ENCODE results near the gene NKD1.
"Not testable (repeated sequence)": the region's sequence is repeated elsewhere in the genome, so short reads cannot be mapped to it uniquely, and the experiment has no call there.

NKD1 gene

DNA sequence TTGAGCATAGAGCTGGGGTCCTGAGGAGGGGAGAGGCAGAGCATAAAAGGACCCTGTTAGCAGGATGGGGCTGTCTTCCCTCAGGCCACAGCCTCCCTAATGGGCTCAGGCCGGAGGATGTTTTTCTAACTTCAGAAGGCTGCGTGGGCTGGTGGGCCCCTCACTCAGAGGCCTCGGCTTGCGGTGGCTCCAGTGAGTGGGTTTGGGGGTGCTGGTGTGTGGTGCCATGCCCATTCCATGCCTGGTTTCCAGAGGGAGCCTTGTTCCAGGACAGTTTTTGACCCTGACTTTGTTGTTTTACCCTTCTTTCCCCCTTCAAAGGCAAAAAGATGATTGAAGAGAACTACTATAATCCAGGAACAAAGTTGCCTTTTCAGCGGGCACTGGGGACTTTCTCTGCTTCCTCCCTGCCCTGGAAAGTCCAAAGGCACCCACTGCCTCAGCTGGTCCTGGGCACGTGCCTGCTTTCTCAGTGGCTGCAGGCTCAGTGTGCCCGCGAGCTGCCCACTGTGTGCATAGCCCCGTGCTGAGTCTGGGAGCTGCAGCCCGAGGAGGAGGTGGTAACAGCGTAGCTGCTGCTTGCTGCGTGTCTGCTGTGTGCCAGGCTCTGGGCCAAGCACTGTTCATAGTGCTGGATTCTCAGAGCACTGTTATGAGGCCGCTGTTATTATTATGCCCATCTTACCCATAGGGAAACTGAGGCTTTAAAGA, 11.8 kb downstream of the NKD1 start:
- DNase-seq (ENCODE audit: low read depth in 3 of 3): no peak

DNA sequence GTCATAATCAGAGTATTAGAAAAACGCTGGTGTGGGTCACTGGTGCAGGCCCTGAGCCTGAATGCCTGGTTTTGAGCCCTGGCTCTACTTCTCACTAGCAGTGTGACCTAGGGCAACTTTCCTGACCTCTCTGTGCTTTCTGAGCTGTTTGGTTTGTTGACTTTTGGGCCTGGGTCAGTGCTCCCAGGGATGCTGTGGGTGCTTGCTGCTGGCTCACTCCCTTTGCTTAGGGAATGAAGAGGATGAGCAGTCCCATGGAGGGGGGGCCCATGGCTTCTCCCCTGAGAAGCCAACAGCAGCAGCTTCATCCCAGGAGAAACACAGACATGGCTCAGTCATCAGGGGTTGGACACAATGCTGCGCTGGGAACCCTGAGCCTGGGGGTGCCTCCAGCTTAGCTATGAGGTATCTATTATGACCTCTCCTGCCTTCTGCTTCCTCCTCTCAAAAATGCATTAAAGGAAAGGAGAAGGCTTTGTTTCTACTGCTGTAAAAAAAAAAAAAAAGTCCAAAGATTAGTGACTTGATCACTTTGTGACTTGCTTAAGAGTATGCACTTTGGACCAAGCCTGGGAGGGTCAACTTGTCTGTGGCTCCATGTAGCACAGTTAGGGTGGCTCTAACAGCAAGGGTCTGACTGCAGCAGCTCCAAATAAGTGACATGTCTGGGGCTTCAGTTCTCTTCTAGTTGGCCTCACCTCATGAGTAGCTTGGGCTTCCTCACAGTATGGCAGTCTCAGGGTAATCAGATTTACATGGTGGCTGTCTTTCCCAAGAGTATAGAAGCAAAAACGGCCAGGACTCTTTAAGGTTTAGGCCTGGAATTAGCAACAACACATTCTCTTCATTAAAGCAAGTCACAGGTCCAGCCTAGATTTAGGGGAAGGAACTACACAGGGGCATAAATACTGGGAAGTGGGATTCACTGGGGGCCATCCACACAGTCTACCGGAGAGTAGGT, 13.0 kb downstream of the NKD1 start:
- no peak for DNase-seq (ENCODE audit: low read depth in 3 of 3)

DNA sequence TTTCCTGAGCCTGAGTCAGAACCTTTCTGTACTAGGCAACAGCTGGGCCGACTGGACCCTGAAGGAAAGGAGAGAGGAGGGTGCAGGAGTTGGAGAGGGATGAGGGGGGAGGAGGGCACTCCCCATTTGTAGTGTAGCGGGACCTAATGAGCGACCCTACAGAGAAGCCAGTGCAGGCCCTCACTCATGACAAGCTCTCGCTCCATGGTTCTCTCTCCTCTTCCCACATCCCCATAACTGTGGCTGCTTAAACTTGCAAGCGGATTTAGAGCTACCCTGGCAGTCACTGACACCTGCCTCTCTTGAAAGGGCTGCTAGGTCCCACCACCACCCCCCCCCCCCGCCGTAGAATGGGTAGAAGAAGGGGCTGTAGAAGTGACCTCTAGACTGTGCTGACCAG, 14.5 kb downstream of the NKD1 start:
- DNase-seq (ENCODE audit: low read depth in 3 of 3): no peak

DNA sequence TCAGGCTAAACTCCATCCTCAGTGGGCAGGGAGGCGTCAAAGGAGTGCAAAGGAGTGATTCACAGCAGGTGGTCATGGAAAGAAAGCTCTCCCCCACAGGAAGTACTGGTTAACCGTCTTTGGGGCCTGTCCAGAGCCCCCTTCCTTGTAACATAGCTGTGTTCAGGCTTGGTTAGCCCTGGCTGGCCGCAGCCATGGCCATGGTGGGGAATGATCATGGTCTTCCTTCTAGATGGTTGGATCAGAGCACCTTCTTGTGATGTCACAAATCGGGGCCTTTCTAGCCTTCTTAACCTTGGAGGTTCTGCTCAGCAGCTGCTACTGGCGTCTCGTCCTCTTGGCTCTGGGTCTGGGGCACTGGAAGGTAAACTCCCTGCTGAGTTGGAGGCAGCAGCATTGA, 15.8 kb downstream of the NKD1 start:
- no peak for DNase-seq (ENCODE audit: low read depth in 3 of 3)

DNA sequence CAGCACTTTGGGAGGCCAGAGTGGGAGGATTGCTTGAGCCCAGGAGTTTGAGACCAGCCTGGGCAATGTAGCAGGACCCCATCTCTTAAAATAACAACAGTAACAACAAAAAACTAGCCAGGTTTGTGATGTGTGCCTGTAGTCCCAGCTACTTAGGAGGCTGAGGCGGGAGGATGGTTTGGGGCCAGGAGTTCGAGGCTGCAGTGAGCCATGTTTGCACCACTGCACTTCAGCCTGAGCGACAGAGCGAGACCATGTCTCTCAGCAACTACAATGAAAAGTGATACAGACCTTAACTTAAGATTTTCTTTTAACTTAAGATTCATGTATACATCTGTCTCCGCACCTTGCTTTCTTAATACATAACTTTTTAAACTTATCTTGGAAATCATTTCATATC, 17.2 kb downstream of the NKD1 start:
- DNase-seq (ENCODE audit: low read depth in 3 of 3): no peak

DNA sequence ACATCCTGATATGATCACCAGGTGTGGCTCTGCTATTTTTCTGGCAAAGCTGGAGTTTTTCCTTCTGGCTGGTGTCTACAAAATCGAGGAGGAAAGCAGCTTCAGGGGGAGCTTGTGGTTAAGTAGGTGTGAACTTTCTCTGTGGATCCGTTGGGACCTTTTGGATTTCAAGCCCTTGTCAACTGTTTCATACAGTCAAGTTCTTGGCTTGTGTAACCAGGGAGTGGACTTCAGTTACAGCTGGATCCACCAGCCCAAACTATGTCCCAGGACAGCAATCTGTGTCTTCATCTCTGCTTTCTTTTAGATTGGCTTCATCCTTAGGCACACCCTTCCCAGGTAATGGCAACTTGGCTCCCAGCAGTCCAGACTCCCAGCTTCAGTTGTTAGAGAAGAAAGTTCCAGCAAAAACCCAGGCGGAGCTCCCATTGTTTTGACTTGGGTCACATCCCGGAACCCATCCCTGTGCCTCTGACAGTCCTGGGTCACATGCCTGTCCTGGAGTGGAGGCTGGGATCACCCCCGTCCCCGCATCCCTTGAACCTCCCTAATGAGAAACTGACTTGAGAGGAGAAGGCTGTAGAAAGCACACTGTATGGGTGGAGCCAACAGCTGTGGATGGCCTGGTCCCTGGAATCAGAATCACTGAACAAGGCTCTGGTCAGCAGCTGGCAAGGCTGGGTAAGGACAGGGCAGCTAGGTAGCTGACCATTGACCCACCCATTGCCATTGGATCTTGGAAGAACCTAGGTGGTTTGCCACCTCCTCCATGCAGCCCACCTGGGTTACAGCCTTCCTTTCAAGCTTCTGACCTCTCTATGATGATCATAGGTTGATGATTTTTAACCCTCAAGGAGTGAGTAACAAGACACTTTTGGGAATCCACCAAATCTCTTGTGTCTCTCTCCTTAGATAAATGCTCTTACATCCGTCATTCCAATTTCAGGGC, 18.1 kb downstream of the NKD1 start:
- no peak for DNase-seq (ENCODE audit: low read depth in 3 of 3)

DNA sequence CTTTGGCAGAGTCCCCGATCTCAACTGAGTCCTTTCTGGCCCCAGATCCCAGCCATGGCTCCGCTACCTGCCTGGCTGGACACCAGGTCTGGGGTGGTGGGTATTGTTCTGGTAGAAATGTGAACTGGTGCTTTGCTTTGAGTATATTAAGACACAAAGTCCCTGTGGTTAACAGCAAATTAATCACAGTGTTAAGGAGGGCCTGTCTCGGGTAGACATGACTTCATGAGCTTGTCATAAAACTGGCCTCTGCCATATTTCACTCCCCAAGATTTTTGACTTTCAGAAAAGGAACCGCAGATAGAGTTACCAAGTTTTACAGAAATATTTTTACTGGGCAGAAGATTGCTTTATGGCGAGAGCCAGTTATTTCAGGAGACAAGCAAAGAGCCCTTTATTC, 19.5 kb downstream of the NKD1 start:
- DNase-seq (ENCODE audit: low read depth in 3 of 3): no peak

DNA sequence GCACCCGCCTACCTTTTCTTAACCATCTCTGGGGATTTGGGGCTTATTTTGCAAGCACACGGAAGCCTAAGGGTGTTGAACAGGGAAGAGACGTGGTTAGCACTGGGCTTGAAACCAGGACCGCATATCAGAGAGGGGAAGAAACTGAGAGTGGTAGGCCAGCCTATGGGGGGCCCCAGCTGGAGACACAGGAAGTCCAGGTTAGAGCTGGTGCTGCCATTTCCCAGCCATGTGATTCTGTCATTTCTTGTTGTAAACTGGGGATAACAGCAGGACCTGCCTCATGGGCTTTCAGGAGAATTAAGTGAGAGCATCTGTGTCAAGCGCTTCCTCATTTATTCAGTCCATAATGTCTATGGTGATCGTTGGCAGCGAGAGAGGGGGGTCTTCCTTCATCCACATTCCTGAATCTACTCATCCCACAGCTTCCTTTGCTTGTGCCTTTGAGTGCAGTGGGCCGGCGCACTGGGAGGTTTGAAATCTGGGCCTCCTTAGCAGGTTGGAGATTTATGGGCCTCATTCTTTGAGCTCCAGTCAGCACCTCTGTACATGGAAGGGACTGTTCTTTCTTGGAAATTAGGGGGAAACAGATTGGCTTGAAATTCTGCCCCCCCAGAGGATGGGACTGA, 20.1 kb downstream of the NKD1 start:
- no peak for DNase-seq (ENCODE audit: low read depth in 3 of 3)

DNA sequence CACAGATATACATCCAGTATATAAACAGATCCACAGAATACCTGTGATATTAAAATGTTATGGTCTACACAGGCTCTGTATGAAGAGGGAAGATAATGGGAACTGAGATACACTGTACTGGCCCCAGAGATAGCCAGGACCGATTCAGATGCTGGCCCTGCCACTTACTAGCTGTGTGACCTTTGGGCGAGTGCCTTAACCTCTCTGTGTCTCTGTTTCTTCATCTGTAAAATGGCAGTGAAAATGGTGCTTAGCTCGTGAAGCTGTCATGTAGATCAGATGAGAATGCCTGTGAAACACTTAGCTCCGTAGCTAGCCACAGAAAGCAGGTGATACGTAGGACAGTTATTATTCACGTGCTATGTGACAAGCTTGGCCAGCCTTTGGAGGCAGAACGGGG, 22.2 kb downstream of the NKD1 start:
- DNase-seq (ENCODE audit: low read depth in 3 of 3): no peak

DNA sequence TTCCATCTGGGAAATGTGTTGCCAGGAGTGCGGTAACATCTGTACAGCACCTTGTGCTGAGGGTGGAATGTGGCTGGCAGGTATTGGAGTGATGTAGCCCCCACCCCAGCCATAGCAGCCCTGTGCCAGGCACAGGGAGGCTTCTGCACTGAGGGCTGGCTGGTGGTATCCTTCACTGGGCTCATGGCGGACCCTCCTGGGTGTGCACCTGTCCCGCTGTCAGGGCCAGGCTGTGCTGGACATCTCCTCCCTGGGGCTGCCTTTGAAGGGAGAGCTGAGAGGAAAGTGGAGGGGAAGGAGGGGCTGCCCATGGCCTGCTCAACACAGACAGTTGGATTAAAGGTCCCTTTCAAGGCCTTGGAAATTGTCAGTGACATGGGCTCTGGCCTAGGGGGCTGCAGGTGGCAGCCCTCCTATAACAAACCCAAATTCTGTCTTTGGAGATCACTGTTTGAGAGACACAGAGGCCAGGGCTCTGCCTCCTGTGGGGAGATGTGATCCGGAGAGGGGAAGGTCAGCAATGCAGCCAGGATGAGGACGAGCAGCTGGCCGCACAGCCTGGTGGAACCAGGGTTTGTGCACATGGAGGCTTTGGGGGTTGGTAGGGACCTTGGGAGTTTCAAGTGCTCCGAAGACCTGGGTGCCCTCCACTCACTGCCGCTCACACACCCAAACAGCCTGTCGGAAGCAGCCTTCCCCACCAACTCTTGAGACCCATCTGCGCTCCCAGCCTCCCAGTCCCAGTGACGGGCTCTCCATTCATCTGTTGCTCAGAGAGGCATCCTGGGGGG, 22.8 kb downstream of the NKD1 start:
- no peak for DNase-seq (ENCODE audit: low read depth in 3 of 3)

DNA sequence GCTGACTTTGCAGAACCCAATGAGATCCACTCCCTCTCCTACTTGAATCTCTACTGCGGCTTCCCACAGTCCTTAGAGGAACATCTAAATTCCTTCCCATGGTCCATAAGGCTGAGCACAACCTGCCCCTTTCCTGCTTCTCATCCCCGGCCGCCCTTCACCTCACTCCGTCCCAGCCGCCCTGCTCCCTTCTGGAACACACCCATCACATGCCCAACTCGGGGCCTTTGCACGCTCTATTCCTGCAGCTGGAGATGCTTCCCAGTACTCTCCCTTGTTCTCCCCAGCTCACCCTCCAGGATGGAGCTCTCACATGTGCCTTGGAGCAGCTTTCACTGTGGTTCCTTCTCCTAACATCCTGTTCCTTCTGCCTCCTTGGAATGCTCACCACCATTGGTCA, 23.6 kb downstream of the NKD1 start:
- DNase-seq (ENCODE audit: low read depth in 3 of 3): no peak

DNA sequence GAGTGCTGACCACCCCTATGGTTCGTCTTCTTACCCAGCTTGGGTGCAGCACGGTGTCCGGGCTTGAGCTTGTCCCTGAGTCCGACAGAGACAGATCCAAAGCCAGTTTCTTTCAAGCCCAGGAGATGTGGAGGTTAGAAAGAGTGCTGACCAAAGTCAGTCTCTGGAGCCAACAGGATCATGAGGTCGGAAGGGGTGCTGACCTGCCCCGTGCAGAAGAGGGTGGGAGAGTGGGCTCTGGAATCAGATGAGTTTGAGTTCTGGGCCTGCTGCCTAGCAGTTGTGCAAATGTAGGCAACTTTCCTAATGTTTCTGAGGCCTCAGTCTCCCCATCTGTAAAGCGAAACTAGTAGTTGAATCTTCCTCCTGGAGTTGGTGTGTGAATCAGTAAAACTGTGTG, 24.5 kb downstream of the NKD1 start:
- DNase-seq (ENCODE audit: low read depth in 3 of 3): no peak

DNA sequence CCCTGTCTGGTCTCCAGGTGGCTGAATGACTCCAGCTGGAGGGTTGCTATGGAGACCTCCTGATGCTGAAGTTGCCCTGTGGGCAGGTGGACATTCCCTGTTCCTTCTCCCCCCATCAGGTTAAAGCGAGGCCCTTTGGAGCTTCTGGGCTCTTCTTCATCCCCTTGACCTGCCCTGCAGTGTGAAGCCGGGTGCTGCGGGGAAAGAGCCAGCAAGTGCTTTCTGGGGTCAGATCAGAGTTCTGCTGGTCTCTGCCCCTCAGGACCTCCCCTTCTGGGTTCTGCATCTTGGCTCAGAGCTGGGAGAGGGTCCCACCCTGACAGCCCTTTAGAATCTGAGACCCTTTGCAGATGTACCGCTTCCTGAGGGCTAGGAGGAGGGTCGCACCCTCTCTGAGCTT, 25.1 kb downstream of the NKD1 start:
- no peak for DNase-seq (ENCODE audit: low read depth in 3 of 3)

DNA sequence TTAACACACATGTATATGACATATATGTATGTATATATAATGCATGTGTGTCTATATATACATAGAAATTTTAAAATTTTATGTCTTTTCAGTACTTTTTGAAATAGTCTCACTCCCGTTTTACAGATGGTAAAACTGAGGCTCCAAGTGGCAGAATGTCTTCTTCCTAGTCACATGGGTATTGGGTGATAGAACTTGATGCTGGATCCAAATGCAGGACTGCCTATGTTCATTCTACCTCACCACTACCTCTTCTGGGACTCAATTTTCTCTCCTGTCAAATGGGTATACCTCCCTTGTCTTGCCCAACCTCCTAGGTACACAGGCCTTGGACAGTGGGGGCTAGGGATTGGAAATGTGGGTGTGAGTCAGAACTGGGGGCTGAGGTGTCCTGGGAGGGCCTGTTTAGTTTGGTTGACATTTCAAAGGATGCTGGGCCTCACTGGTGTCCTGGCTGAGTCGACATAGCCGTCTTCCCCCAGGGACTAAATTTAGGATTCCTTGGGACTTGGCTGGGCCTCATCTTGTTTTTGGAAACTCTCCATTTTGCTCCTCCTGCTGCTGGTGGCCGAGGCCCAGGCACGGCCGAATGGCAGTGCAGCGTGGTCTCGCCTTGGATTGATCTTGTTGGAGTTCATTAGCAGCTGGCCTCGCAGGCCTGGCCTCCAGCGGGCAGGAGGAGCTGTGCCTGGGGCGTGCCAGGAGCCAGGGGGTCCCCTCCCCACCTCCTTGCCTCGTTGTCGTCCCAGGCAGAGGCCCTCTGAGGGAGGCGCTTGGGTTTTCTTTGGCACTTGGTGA, 25.9 kb downstream of the NKD1 start:
- DNase-seq (ENCODE audit: low read depth in 3 of 3): no peak

DNA sequence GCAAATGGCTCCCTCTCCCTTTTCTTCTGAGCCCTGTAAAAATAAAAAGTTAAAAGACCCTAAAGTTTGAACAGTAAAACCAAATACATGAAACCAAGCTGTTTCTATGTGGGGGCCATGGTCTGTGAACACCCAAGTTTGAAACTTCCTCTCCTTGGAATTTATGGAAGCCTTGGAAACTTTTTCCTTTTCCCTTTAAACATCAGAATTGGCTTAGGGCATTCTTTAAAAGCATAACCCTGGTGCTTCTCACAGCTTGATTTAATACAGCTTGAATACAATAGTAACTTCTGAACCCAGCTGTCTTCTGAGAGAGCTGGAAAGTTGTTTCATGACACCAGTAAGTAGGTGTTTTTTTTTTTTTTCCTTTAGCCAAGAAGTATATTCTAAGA, 26.5 kb downstream of the NKD1 start:
- no peak for DNase-seq (ENCODE audit: low read depth in 3 of 3)

DNA sequence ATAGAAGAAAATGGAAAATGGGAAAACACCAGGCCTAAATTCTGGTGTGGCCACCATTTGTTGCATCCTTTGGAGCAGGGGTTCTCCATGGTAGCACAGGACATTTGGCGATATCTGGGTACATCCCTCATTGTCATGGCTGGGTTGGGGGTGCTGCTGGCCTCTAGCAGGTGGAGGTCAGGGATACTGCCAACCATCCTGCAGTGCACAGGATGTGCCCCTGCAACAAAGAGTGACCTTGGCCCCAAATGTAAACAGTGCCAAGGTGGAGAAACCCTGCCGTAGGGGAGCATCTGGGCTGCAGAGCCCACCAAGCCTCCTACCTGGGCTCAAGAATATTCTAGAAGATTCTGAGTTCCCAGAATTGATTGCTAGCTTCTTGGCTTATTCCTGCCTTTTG, 27.5 kb downstream of the NKD1 start:
- DNase-seq (ENCODE audit: low read depth in 3 of 3): no peak

DNA sequence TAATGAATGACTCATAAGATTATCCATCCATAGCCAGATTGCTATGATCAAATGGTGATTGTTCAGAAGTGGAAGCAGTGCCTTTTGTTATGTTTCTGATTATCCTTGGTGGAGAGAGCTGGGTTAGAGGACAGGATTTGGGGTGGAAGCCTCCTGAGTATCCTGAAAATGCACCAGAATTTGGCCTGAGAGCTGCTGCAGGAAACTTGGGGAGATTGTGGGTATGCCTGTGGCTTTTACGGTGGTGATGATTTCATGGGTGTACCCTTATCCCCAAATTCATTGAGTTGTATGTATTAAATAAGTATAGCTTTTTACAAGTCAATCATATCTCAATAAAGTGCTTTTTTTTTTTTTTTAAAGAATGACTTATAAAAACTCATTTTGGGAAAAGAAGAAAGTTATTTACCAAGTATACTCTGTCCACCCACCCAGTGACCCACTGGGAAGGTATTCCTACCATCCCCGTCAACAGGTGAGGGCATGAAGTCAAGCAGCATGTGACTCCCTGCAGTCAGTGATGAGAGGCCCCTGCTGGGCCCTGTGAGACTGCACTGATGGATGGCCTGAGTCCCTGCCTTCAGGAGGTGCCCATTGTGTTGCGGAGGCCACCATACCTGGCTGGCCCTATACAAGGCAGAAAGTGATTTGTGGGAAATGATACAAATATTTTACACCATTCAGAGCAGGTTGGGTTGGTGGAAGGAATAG, 28.4 kb downstream of the NKD1 start:
- DNase-seq (ENCODE audit: low read depth in 3 of 3): no peak

DNA sequence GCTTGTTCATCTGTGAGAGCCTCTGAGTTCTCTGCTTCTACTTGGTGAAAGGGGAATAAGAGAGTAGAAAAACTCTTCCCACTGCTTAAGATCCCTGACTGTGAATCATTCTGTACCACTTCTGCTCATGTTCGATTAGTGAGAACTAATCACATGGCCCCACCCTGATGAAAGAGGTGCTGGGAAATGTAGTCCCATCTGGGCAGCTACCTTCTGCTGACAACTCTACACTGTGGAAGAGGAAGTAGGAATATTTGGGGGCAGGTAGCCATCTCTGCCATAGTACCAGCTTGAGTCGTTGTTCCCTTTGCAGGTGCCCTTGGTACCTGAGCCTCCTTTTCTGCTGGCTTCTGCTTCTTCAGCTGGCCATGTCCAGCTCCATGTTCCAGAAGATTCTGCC, 29.9 kb downstream of the NKD1 start:
- no peak for DNase-seq (ENCODE audit: low read depth in 3 of 3)

DNA sequence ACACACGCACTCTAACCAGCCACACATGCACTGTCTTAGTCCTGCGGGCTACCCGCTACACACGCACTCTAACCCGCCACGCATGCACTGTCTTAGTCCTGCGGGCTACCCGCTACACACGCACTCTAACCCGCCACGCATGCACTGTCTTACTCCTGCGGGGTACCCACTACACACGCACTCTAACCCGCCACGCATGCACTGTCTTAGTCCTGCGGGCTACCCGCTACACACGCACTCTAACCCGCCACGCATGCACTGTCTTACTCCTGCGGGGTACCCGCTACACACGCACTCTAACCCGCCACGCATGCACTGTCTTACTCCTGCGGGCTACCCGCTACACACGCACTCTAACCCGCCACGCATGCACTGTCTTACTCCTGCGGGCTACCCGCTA, 31.2 kb downstream of the NKD1 start:
- DNase-seq (ENCODE audit: low read depth in 3 of 3): not testable (repeated sequence)

Measured in stimulated activated CD4-positive, alpha-beta T cell treated with anti-CD3 and anti-CD28 coated beads, TNF-alpha, amount 100 ng/mL, for 48 hours (primary cell).